PC-3 (cell line): Measurements from ENCODE around the gene TMOD4.

ENCODE experiments used
- EZH2 ChIP-seq: fragments of 300-600 bp; sonication (generic); IDR thresholded peaks from one replicate; pipeline ENCODE4 v1.6.1; 2017; ENCODE audit warnings: antibody characterized with exemption, mild to moderate bottlenecking, low read length; ENCODE audit not compliant: unreplicated experiment
- TF ChIP-seq, protein P1 (sequence below): fragments of 300-600 bp; sonication (generic); conservative IDR thresholded peaks from 2 replicates; pipeline ENCODE4 v1.5.1; 2017; ENCODE audit warnings: antibody characterized with exemption, low read depth, mild to moderate bottlenecking, low read length

GRCh38 chr1:151157067-151157531, 18.7 kb downstream of the TMOD4 start:
- TF ChIP-seq, protein P1, sequence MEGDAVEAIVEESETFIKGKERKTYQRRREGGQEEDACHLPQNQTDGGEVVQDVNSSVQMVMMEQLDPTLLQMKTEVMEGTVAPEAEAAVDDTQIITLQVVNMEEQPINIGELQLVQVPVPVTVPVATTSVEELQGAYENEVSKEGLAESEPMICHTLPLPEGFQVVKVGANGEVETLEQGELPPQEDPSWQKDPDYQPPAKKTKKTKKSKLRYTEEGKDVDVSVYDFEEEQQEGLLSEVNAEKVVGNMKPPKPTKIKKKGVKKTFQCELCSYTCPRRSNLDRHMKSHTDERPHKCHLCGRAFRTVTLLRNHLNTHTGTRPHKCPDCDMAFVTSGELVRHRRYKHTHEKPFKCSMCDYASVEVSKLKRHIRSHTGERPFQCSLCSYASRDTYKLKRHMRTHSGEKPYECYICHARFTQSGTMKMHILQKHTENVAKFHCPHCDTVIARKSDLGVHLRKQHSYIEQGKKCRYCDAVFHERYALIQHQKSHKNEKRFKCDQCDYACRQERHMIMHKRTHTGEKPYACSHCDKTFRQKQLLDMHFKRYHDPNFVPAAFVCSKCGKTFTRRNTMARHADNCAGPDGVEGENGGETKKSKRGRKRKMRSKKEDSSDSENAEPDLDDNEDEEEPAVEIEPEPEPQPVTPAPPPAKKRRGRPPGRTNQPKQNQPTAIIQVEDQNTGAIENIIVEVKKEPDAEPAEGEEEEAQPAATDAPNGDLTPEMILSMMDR: no peak
- no peak for TF ChIP-seq EZH2
